Astrocyte of the hippocampus (primary cell): Measurements from ENCODE around the gene SDHA.

ENCODE experiments used
- DNase-seq: peaks from one replicate; pipeline ENCODE4 v3.0.0; 2011; ENCODE audit warnings: low read depth, low spot score

SDHA gene

DNA sequence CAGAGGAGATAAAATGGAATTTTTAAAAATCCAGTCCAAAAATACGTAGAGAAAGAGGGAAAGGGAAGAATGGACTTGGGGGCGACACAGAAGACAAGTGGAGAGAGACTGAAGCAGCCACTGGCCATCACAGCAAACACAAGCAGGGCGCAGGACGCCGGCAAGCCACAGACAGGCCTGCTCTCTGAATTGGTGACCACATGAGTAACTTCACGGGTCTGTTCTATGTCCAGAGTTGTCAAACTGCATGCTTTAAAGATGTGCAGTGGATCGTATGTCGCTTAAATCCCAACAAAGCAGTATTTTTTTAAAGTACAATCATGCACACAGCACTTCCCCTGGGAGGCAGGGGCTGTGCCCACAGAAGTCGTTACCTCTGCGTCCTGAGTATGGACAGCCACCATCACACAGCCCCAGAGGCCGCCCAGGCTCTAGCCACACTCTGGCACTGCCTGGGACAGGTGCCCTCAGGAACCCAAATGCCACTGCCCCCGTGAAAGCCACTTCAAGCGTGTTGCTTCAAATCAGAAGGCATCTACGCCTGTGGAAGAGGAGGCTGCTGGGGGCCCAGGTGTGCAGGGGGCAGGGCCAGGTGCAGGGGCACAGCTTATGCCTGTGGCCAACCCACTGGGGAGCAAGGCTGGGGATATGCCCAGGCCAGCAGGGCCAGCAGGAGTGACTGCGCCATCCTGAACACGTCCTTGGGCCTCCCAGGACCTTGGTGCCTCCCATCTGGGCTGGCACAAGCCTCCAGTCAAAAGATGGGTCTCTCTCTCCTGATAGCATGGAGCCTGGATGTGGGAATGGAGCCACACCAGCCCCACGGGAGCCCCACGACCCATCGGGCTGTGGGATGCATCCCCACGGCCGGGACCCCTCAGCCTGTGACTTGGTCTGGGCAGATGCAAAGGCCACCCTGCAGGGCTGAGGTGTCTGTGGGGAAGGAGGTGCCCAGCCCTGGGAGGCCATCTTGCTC lies 32.7 kb upstream of the SDHA start:
- no peak for DNase-seq

DNA sequence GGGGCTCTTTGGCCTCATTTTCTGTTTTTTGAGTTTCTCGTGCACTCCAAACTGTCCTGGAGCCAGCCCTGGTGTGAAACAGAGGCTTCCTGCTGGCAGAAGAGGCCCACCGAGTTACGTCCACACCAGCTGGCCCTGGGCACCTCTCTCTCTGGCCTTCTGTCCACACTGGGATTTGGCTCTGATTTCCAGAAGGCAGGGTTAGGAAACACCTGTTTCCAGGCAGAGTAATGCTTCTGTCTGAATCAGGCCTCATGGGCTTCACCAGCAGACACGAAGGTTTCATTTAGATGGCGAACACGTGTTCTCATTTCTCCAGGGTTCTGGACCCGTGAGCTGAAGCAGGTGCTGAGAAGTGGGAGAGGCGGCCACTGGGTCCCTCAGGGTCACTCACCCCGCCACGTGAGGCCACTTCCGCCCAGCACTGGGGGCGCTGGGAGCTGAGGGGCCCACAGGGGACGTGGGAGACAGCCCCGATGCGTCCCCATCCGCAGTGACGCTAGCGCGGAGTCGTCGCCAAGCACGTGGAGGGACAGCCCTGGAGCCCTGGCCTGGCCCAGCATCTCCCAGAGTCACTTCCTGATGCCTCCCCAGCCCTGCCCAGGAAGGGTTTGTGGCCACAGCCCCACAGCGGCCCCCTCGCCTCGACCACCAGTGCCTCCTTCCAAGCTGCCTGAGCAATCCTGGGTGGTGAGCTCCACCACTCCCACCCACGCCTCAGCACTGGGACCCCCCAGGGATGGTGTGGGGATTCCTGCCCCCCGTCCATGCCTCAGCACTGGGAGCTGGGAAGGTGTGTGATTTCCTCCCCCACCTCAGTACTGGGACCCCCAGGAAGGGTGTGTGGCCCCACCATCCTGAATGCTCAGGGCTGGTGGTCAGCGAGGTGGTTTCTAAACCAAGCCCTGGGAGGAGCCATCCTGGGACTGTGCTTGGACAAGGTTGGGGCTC lies 31.8 kb upstream of the SDHA start:
- no peak for DNase-seq

DNA sequence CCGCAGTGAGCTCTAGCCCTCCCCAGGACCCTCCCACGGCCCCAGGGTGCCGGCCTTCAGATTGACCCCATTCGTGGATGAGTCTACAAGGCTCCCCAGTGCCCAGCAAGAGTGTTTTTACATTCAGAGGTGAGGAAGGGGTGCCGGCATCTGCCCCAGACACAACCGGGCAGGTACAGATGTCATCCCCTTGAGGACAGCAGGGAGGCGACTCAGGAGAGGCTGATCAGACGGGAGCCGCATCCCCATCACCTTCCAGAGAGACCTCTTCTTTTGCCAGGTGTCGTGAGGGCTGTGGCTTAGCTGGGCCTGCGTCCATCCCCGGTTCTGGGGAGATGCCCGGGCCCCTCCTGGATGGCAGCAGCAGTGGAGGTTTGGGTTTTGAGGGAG lies 31.1 kb upstream of the SDHA start:
- DNase-seq: no peak

DNA sequence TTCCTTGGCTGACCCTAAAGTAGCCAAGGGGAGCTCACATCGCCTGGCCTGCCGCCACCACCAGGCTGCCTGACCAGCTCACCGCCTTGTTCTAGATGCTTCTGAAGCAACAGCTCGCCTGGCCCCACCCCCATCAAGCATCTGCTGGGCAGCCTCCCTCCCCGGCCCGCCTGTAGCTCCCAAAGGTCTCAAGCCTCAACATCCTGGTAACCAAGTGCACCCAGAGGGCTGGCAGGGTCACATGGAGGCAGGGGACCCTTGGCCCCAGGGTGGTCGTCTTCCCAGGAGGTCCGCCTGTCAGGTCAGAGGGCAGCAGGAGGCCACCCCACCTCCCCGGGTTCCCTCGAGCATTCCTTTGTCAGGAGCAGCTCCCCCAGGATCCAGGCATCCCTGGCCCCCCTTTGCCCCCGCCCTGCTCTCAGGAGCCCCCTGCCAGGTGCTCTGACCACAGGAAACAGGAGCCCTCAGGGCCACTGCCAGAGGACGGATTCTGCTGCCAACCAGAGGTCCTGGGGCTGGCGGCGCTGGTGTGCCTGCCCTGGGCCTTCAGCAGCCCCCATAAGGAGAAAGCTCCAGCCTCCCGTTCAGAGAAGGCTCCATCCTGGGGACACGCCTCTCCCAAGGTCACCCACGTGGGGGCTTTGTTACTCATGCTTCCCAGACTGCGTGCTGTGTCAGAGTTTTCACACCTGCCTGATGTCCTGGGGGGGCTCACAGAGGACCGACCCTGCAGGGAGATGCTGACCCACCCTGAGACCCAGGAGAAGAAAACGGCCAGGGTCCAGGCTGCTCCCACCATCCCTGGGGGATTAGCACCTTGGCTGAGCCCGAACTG lies 30.3 kb upstream of the SDHA start:
- no peak for DNase-seq

DNA sequence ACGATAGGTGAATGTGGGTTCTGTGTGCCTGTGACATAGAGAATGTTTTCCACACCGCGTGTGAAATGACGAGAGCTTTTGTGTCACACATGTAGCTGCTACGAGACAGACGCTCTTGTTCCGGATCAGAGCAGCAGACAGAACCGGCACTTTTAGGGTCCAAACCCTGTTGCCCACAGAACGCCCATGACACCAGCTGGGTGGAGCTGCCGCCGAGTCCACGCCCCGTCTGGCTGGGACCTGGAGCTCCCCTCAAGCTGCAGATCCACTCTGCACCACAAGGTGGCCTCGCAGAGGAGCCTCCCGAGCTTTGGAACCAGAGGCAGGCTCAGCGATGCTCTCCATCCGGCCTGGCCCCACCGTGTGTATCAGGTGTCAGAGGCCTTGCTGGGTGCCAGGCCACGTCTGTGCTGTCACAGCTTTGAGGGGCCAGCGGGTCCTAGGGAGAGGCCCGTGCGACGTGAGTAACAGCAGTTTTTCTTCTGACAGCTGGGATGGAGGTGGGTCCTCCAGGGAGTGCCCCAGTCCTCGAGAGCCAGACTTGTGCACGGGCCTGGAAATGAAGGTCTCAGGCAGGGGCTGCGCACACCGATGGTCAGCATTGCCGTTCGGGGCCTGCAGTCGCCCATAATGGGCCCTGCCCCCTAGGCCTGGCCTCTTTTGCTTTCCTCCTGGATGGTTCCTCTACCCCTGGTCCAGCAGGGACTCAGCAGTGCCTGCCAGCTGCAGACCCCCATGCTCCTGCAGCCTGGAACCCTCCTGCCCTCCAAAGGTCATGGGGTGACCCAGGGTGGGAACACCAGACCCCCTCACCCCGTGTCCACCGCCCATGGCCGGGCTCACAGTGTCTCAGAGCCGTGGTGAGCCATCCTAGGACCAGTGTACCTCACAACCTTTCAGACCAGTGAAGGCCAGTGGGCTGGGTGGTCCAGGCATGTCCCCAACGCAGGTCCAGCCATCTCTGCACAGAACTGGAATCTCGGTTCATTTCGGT lies 29.3 kb upstream of the SDHA start:
- DNase-seq: peak; percentile 94

DNA sequence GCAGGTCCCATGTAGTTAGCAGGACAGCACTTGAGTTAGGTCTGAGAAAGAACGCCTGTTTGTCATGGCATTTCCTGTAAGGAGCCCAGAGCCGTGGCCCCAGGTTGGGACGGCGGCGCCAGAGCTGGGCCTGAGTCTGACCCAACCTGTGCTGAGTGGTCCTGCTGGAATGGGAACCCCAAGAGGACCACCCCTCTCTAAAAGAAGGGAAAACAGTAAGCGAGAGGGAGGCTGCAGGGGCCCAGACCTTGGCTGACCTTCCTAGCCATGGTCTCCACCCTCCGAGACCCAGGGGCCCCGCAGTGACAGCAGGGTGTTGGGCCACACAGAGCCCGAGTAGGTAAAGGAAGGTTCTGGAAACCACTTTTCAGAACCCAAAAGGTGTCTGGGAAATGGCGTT lies 28.6 kb upstream of the SDHA start:
- no peak for DNase-seq

DNA sequence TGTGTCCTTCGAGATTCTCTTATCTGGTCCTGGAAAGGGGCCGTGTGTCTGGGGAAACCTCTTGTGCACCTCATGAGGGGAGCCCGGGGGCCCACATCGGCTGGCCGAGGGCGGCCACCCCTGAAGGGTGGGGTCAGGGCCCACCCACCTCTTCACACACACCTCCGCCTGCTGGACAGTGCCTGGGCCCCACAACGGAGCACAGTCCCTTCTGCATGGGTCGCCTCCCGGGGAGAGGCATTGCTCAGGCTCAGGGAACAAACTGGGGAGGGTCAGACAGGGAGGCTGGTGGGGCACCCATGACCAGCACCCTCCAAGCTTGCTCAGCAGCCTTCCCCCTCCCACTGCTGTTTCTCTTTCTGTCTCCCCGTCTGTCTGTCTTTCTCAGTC lies 28.1 kb upstream of the SDHA start:
- DNase-seq: no peak

DNA sequence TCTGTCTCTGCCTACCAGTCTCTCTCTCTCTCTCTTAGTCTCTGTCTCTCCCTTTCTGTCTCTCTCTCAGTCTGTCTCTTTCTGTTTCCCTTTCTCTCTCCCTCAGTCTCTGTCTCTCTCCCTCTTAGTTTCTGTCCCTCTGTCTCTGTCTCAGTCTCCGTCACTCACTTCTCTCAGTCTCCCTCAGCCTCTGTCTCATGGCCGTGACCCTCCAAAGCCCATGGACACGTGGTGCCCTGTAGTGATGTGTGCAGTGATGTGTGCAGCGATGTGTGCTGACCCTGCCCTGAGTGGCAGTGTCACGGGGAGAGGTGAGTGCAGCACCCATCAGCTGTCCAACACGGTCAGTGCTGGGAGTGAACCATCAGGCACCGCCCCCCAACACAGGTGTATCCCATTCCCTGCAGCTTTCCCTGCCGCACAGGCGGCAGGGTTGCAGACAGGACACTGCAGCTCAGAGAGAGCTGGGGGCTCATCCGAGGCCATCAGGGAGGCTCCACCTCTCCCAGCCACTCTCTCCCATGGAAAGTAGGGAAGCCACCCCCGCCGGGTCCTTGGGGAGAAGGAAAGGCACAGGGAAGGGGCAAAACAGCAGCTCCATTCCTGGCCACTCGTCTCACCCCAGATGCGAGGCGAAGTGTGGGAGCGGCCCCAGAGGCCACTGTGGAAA lies 27.6 kb upstream of the SDHA start:
- no peak for DNase-seq

DNA sequence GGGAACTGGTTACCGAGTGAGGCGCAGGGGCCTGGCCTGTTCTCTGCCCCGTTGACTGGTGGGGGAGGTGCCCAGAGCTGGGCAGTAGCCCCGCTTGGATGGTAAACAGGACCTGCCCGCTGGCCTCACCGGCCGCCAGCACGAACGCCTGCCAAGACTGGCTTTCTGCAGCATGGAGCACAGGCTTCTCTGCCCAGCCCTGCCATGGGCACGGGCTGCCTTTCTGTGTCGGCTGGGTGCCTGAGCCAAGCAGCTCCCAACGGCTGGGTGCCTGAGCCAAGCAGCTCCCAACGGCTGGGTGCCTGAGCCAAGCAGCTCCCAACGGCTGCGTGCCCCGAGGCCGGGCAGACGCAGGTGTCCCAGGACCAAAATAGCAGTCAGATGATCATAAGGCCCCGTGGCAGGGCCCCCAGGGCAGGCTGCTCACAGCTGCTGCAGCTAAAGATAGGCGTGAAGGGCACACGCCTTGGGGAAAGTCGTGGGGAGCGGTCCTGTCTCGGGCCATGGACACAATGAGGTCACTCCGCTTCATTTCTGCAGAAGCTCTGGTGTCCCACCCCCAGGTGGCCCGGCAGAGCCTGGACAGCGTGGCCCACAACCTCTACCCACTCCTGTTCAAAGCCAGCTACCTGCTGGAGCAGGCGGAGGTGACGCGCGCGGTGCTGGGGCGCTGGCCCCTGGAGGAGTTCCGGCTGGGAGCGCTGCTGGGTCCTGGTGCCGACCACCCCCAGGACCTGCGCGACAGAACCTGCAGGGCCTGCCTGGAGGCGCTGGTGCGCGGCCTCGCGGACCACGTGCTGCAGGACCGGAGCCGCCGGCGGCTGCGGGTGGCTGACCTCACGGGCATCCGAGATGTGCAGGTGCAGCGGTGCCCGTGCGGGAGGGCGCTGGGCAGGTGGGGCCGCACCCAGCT lies 26.8 kb upstream of the SDHA start, which contains the start of gene LRRC14B:
TSS of gene LRRC14B (plus strand) at position 460 of the 913 bp plus-strand sequence. CDS start at position 504, 44 bp downstream.
- DNase-seq: peak; percentile 41

DNA sequence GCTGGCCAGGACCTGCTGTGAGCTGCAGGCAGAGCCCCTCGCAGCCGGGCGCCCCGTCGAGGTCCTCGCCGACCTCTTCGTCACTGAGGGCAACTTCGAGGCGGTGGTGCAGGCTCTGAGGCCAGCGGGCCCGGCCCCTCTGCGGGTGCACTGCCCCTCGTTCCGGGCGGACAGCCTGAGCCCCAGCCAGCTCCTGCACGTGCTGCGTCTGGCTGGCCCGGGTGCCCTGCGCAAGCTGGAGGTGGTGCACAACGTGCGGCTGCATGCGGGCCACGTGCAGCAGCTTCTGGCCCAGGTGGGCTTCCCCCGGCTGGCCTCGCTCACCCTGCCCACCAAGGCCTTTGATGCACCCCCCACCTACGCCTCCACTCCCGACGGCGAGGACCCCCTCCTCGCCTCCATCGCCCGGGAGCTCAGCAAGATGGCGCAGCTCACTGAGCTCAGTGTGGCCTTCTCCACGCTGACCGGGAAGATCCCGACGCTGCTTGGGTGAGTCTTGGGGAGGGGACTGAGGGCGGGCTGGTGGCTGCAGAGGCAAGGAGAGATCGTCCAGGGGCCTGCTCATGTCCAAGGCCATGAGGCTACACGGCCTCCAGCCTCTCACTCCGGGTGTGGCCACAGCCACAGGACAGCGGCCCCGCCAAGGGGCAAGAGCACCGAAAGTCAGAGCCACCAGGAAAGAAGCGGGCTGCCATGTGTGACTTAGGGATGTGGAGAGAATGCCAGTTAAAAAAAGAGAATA lies 26.0 kb upstream of the SDHA start:
- DNase-seq: no peak

DNA sequence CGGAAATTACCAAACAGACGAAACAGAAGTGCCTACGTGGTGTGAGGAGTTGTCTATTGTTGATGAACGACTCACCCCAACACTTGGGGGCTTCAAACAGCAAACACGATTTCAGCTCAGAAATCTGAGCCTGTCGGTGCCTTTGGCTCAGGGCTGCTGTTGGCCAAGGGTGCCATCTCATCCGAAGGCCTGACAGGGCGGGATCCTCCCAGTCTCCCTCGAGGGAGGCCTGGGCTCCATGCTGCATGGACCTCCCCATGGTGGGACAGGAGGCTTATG lies 25.5 kb upstream of the SDHA start:
- DNase-seq: no peak

DNA sequence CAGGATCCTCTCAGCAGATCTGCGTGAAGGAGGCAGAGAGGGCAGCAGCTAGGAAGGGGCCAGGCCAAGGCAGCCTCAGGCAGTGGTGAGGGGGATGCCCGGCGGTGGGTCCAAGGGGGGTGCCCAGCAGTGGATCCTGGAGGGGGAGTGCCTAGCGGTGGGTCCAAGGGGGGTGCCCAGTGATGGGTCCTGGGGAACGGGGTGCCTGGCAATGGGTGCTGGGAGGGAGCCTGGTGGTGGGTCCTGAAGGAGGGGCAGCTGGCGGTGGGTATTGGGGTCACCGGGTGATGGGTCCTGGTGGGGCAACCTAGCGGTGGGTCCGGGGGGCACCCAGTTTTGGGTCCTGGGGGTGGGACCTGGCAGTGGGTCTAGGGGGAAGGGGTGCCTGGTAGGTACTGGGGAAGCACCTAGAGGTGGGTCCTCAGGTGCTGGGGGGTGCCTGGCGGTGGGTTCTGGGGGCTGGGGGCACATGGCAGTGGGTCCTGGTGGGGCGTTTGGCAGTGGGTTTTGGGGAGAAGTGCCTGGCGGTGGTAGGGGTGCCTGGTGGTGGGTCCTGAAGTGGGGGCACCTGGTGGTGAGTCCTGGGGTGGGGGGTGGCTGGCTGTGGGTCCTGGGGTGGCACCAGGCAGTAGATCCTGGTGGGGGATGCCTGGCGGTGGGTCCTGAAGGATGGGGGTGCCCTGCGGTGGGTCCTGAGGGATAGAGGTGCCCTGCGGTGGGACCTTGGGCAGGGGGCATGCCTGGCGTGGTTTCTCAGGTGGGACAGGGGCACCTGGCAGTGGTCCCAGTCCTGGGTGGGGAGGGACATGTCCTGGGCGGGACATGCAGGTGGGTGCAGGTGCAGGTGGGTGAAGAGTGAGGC lies 24.9 kb upstream of the SDHA start:
- no peak for DNase-seq

DNA sequence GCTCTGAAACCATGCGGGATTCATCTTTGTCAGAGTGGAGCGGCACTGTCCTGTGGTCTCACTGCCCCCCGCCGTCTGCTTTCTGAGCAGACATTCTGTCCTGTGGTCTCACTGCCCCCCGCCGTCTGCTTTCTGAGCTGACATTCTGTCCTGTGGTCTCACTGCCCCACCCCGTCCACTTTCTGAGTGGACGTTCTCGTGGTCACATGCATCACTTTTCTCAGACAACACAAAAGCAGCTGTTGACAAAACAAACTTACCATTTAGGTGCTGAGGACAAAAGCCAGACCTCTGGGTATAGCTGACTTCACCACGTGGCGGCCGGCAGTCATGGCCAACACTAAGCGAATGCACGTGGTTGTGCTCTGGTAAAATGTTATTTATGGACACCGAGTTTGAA lies 24.0 kb upstream of the SDHA start:
- DNase-seq: no peak

DNA sequence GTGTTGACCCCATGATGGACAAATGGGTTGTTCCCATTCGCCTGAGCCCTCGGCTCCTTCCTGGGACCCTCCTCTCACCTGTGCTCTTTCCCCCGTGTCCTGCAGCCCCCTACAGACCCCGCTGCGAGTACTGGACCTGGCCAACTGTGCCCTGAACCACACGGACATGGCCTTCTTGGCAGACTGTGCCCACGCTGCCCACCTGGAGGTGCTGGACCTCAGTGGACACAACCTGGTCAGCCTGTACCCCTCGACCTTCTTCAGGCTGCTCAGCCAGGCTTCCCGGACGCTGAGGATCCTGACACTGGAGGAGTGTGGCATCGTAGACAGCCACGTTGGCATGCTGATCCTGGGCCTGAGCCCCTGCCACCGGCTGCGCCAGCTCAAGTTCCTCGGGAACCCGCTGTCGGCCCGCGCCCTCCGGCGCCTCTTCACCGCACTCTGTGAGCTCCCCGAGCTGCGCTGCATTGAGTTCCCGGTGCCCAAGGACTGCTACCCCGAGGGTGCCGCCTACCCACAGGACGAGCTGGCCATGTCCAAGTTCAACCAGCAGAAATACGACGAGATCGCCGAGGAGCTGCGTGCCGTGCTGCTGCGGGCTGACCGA lies 23.4 kb upstream of the SDHA start:
- no peak for DNase-seq

DNA sequence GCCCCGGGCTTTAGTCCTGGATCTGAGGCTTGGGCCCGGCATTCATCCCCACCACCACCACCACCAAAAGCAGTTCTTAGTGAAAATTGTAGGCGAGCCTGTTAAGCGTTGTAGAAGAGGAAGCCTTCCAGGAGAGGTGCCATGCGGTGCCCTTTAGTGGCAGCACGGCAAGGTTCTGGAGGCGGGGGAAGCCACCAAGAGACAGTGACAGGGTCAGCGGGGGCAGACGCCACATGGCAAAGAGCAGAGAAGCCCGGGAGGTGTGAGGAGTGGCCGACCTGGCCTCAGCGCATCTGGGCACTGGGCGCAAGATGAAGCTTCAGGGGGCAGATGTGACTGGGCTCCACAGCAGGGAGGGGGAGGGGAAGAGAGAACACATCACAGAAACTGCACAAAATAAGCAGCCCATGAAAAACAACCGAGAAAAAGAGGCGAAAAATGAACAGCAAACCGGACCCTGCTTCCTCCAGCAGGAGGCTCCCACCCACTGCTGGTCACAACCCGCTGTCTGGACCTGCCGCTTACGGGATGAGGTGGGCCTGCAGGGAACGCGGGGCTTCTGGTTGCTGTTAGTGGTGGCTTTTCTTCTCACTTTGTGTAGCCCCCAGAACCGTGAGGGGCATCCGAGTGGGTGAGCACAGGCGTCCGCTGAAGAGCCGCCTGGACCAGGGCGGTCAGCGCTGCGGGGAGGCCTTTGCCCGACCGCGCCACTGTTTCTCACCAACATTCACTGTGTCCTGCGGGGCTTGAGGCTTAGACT lies 22.5 kb upstream of the SDHA start:
- DNase-seq: no peak

DNA sequence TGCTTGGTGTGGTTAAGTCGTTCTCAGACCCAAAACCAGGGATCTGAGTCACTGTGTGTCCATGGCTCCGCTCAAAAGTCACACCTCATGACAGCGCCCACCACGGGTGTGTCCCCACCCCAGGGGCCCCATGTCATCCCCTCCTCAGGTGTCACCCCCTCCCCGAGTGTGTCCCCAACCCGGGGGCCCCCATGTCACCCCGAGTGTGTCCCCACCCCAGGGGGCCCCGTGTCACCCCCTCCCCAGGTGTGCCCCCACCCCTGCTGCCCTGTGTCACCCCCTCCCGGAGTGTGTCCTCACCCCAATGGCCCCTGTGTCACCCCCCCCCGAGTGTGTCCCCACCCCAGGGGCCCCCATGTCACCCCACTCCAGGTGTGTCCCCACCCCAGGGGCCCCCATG lies 21.8 kb upstream of the SDHA start:
- no peak for DNase-seq
